ENCODE results near the gene TMEM236.

- TF ChIP-seq CTCF (optimal IDR thresholded peaks at IDR 0.05 in 1 of 3, IDR thresholded peaks at IDR 0.05 in 1 of 3, conservative IDR thresholded peaks at IDR 0.05 in 1 of 3; ENCODE audit: extremely low read depth in 1 of 3, insufficient read depth in 2 of 3, low read length in 3 of 3): no peak
- TF ChIP-seq EZH2 (IDR thresholded peaks at IDR 0.05; ENCODE audit: low read length): no peak
Observed at GRCh38 chr10:17703706-17704105, 48.3 kb upstream of the TMEM236 start.
